Osteocyte (in vitro differentiated cells): ENCODE measurements around the gene LRCH1. TPM values are rescaled to one million over a fixed set of nuclear protein-coding genes. Genes with fewer than 3 reads are reported as not detected.

ENCODE experiments used
- DNase-seq: peaks from one replicate; pipeline ENCODE4 v3.0.0; 2021; ENCODE audit warnings: mixed read lengths; ENCODE audit not compliant: unreplicated experiment; ENCODE audit errors: extremely low spot score
- H3K27ac Mint-ChIP-seq: one replicate; pipeline ENCODE4 v1.8.0; 2021; ENCODE audit warnings: mild to moderate bottlenecking, mixed read lengths; ENCODE audit not compliant: unreplicated experiment
- H3K27me3 Mint-ChIP-seq: one replicate; pipeline ENCODE4 v1.8.0; 2021; ENCODE audit warnings: mixed read lengths; ENCODE audit not compliant: unreplicated experiment
- H3K36me3 Mint-ChIP-seq: one replicate; pipeline ENCODE4 v1.8.0; 2021; ENCODE audit warnings: mixed read lengths; ENCODE audit not compliant: unreplicated experiment
- H3K4me1 Mint-ChIP-seq: one replicate; pipeline ENCODE4 v1.8.0; 2021; ENCODE audit warnings: mixed read lengths; ENCODE audit not compliant: unreplicated experiment
- H3K4me3 Mint-ChIP-seq: one replicate; pipeline ENCODE4 v1.8.0; 2021; ENCODE audit warnings: mild to moderate bottlenecking, moderate library complexity, mixed read lengths; ENCODE audit not compliant: unreplicated experiment
- H3K9me3 Mint-ChIP-seq: one replicate; pipeline ENCODE4 v1.8.0; 2021; ENCODE audit warnings: mixed read lengths; ENCODE audit not compliant: unreplicated experiment
- total RNA-seq: library from RNA; stranded (reverse); gene quantifications from 2 replicates; pipeline ENCODE4 v1.2.1, GENCODE V29; 2021
- TF ChIP-seq, protein P1 (sequence below): fragments of 200-600 bp; sonication (generic); IDR thresholded peaks from 2 replicates; pipeline ENCODE4 v1.5.0; 2021; ENCODE audit warnings: antibody characterized with exemption, mild to moderate bottlenecking, moderate library complexity

LRCH1 gene
- total RNA-seq, 1 donor from 2014 or later = 13.9 TPM

DNA sequence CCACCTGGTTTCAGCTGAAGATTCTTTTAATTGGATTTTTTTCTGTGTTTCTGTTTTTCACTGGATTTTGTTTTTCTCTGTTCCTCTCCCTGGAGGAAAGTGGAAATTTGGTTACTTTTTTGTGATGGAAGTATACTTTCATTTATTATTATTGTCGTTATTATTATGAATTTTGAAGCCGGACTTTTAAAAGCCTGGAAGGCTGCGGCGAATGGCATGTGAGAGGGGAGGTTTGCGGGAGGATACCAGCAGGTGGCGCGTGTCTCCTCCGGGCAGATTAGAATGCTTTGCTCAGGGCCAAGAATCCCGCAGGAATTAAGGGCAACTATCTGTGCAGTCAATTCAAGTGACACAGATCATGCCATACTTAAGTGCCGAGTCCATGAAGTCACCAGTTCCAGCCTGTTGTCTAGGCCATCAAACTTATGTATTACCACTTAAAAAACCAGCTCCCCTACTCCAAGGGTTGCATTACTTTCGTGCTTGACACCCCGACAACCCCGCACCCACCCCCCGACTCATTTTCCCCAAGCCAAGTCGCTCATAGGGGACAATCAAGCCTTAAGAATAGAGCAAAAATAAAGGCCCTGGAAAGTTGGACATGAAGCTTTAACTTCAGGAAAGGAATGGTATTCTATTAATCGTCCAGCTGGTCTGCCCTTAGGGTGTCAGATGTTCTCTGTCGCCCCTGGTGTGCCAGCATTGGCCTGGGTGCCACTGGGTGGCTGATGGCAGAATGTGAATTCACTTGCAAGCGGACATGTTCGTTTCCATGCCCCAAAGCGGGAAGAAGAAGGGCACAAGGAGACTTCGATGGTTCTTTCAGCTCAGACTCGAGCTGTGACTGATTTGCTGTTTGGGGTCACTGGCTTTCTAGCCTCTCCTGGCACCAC is 1.3 kb upstream of the LRCH1 start:
- Mint-ChIP-seq H3K36me3 (no peaks in the 10 kb centered on the region), H3K9me3 (no peaks in the 10 kb centered on the region), H3K27ac (no peak overlapping the region), H3K27me3 (no peaks in the 10 kb centered on the region), H3K4me1 (peaks cover 32% of the 10 kb centered on the region), H3K4me3 (peak overlapping the region; percentile 88)
- DNase-seq = peak; percentile 89
- TF ChIP-seq, protein P1, sequence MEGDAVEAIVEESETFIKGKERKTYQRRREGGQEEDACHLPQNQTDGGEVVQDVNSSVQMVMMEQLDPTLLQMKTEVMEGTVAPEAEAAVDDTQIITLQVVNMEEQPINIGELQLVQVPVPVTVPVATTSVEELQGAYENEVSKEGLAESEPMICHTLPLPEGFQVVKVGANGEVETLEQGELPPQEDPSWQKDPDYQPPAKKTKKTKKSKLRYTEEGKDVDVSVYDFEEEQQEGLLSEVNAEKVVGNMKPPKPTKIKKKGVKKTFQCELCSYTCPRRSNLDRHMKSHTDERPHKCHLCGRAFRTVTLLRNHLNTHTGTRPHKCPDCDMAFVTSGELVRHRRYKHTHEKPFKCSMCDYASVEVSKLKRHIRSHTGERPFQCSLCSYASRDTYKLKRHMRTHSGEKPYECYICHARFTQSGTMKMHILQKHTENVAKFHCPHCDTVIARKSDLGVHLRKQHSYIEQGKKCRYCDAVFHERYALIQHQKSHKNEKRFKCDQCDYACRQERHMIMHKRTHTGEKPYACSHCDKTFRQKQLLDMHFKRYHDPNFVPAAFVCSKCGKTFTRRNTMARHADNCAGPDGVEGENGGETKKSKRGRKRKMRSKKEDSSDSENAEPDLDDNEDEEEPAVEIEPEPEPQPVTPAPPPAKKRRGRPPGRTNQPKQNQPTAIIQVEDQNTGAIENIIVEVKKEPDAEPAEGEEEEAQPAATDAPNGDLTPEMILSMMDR = peak; percentile 91

DNA sequence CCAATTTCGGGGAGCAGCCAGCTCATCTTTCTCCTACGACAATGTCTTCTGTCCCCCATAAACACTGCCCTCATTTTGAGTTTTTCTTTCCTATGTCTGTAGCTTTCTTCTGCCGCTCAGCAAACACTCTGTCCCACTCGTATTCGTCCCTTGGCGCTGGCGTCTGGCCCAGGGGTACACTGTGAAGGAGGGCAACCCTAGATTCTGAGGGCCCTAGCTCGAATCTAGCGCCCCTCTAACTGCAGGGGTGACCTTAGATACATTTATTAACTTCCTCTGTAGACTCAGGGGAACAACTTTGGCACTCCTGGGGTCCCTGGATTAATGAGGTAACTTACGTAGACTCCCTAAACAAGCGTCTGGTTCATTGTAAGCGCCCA is 677 bp upstream of the LRCH1 start:
- DNase-seq = no peak
- Mint-ChIP-seq H3K9me3 (no peaks in the 10 kb centered on the region), H3K4me3 (peak overlapping the region; percentile 88), H3K27me3 (no peaks in the 10 kb centered on the region), H3K27ac (no peak overlapping the region), H3K4me1 (peaks cover 32% of the 10 kb centered on the region), H3K36me3 (no peaks in the 10 kb centered on the region)
- TF ChIP-seq, protein P1 = no peak

DNA sequence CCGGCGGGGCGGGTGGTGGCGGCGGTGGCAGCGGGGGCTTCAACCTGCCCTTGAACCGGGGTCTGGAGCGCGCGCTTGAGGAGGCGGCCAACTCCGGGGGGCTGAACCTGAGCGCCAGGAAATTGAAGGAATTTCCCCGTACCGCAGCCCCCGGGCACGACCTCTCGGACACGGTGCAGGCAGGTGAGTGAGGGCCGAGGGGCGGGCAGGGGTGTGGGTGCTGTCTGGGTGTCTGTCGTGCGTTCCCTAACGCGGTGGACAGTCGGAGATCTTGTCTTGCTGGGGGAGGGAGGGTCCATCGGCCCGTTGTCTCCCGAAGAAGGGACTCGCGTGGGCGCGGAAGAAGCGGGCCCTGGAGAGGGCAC is 533 bp downstream of the LRCH1 start:
- TF ChIP-seq, protein P1 = no peak
- H3K4me1 Mint-ChIP-seq = peaks cover 32% of the 10 kb centered on the region
- no peak for DNase-seq
- peak overlapping the region; percentile 95 for H3K27ac Mint-ChIP-seq
- H3K27me3 Mint-ChIP-seq = no peaks in the 10 kb centered on the region
- H3K9me3 Mint-ChIP-seq = no peaks in the 10 kb centered on the region
- peak overlapping the region; percentile 88 for H3K4me3 Mint-ChIP-seq
- H3K36me3 Mint-ChIP-seq = no peaks in the 10 kb centered on the region

DNA sequence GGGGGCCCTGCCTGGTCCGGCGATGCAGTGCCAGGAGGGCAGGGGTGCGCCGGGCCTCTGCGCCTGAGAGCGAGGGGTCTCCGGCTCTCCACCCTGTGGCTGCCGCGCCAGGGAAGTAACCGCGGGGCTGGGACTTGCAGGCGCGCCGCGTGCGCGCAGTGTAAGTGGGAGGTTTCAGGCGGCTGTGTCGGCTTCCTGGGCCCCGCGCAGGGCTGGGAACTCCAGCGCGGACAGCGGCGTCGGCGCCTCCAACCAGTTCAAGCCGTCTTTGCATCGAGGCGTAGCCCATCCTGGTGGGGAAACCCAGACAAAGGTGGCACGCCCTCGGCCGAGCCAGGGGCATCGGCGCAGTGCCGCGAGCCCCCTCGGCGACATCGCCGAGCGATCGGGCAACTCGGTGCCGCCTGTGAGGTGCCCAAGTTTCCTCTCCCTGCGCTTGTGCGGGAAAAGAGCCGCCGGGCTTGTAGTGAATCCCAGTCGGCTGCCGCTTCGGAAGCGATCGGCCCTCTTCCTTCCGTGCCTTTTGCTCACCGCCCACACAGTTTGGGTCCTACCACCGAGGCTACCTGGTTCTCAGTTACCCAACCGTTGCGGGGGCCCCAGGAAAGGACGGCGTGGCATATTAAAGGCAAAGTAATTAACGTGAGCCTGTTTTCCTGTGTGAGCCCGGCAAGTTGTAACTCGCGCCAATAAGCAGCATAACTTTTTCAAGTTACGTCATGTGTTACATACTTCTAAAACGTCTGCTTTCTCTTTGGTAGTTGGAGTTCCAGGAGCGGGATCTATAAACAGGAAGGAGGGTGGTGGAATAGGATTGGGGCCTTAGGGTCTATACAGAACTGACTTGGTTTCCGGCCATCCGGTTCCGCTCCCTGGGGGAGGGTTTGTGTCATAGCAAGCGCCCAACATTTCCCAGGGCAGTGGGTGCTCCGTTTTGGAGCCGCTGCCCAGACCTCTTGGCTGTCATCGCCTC is 1.2 kb downstream of the LRCH1 start:
- no peaks in the 10 kb centered on the region for H3K36me3 Mint-ChIP-seq

More for the DNA sequence above, 1.2 kb downstream of the LRCH1 start:
- peak; percentile 87 for DNase-seq
- no peaks in the 10 kb centered on the region for H3K9me3 Mint-ChIP-seq
- H3K27me3 Mint-ChIP-seq = no peaks in the 10 kb centered on the region
- peak overlapping the region; percentile 95 for H3K27ac Mint-ChIP-seq
- TF ChIP-seq, protein P1 = no peak
- peak overlapping the region; percentile 88 for H3K4me3 Mint-ChIP-seq
- peaks cover 34% of the 10 kb centered on the region for H3K4me1 Mint-ChIP-seq
